ENCODE results near the gene HNRNPF. TPM values are rescaled to one million over a fixed set of nuclear protein-coding genes. Genes with fewer than 3 reads are reported as not detected.
A peak's percentile ranks its signal among the peaks of the same experiment; 100 is the strongest.

HNRNPF gene
- total and polyA plus RNA-seq, 4 donors = 64.5 to 150 (median 113) TPM

DNA sequence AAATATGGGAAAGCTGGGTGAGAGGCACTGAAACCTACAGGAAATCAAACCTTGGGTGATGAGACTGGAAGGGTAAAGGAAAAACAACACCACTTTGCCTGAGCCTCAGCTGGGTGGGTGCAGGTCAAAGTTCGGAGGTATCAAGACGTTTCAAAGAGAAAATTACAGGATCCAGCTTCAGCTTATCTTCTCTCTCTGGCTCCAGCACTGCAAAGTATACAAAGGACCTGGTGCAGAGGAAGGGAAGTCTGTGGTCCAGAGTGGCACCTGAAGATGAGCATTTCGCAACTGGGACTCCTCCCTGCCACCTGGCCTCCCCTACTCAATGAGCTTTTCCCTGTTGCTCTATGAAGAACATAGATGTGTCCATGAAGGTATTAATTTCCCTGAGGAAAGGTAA lies 44.0 kb downstream of the HNRNPF start:
- H3K27me3 ChIP-seq (ENCODE audit: control insufficient read depth in 4 of 4, insufficient read depth in 4 of 4, low read length in 3 of 4) = no peaks in the 10 kb centered on the region
- WGBS = 65% methylated on average over 3 of the region's 3 CpGs
- H3K36me3 ChIP-seq (ENCODE audit: control insufficient read depth in 4 of 4, insufficient read depth in 3 of 4, low read depth in 1 of 4, low read length in 3 of 4) = no peaks in the 10 kb centered on the region
- no peaks in the 10 kb centered on the region for H3K9me3 ChIP-seq (ENCODE audit: control insufficient read depth in 4 of 4, low read length in 3 of 4)
- H3K4me3 ChIP-seq (ENCODE audit: low read depth in 1 of 3, low read length in 3 of 3) = no peak overlapping the region
- DNase-seq (ENCODE audit: low spot score) = no peak
- TF ChIP-seq RXRA (IDR thresholded peaks at IDR 0.05) = no peak
- no peak overlapping the region for H3K27ac ChIP-seq (ENCODE audit: low read depth in 1 of 2, low read length in 2 of 2)
- peaks cover 0 to 12% (median 4%) of the 10 kb centered on the region in 4 donors for H3K4me1 ChIP-seq (ENCODE audit: control insufficient read depth in 4 of 4, insufficient read depth in 4 of 4, low read length in 3 of 4)
- H3K9ac ChIP-seq (ENCODE audit: low read depth in 1 of 2, low read length in 2 of 2) = no peak overlapping the region

DNA sequence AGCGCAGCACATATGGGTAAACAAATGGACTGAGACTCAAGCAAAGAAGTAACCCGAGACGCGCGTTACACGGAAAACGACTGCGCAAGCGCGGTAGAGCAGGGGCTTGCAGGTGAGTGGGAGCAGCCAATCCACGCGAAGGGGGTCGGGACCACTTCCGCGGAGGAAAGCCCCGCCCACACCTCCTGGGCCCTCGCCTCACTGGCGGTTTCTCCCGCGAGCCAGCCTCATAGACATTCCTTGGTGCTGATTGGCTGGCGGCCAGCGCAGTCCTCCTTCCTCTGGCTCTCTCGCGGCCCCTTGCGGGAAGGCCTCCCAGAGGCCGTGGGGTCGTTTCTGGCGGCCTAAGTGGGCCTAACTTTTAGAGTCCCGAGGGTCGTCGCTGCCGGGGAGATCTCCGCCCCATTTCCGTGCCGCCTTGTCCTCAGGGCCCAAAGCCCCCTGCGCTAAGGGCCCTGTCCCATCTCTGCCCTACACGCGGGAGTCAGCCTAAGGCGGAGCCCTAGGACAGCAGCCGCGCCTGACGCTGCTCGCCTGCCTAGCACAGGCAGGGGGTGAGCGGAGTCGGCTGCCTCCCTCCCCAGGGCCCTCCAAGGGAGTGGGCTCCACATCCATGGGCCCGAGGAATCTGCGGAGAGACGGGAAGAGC lies 46.7 kb downstream of the HNRNPF start:
- WGBS = 7% methylated on average over 48 of the region's 48 CpGs
- H3K27ac ChIP-seq (ENCODE audit: low read depth in 1 of 2, low read length in 2 of 2) = peak overlapping the region in 1 of 2 donors; percentile 50
- no peaks in the 10 kb centered on the region for H3K36me3 ChIP-seq (ENCODE audit: control insufficient read depth in 4 of 4, insufficient read depth in 3 of 4, low read depth in 1 of 4, low read length in 3 of 4)
- H3K9me3 ChIP-seq (ENCODE audit: control insufficient read depth in 4 of 4, low read length in 3 of 4) = no peaks in the 10 kb centered on the region
- peaks cover 0 to 12% (median 4%) of the 10 kb centered on the region in 4 donors for H3K4me1 ChIP-seq (ENCODE audit: control insufficient read depth in 4 of 4, insufficient read depth in 4 of 4, low read length in 3 of 4)
- H3K4me3 ChIP-seq (ENCODE audit: low read depth in 1 of 3, low read length in 3 of 3) = peak overlapping the region; percentile 38 to 58 (median 46)
- TF ChIP-seq NR2F2 (IDR thresholded peaks at IDR 0.05) = no peak
- TF ChIP-seq HNF4A (conservative IDR thresholded peaks at IDR 0.05) = no peak
- no peak for TF ChIP-seq TAF1 (conservative IDR thresholded peaks at IDR 0.05)
- TF ChIP-seq SP1 (IDR thresholded peaks at IDR 0.05) = peak; percentile 58
- no peak for TF ChIP-seq JUND (IDR thresholded peaks at IDR 0.05)
- TF ChIP-seq HNF4G (IDR thresholded peaks at IDR 0.05) = no peak
- TF ChIP-seq, protein P1, sequence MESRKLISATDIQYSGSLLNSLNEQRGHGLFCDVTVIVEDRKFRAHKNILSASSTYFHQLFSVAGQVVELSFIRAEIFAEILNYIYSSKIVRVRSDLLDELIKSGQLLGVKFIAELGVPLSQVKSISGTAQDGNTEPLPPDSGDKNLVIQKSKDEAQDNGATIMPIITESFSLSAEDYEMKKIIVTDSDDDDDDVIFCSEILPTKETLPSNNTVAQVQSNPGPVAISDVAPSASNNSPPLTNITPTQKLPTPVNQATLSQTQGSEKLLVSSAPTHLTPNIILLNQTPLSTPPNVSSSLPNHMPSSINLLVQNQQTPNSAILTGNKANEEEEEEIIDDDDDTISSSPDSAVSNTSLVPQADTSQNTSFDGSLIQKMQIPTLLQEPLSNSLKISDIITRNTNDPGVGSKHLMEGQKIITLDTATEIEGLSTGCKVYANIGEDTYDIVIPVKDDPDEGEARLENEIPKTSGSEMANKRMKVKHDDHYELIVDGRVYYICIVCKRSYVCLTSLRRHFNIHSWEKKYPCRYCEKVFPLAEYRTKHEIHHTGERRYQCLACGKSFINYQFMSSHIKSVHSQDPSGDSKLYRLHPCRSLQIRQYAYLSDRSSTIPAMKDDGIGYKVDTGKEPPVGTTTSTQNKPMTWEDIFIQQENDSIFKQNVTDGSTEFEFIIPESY (IDR thresholded peaks at IDR 0.05) = no peak
- no peak for TF ChIP-seq RXRA (IDR thresholded peaks at IDR 0.05)
- TF ChIP-seq EGR1 (IDR thresholded peaks at IDR 0.05; ENCODE audit: low read depth in 2 of 2) = no peak
- TF ChIP-seq, protein P2, sequence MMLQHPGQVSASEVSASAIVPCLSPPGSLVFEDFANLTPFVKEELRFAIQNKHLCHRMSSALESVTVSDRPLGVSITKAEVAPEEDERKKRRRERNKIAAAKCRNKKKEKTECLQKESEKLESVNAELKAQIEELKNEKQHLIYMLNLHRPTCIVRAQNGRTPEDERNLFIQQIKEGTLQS (IDR thresholded peaks at IDR 0.05) = no peak
- peak in 1 of 2 donors; percentile 38 for TF ChIP-seq GABPA (IDR thresholded peaks at IDR 0.05 in 1 of 2, conservative IDR thresholded peaks at IDR 0.05 in 1 of 2)
- no peak for TF ChIP-seq FOXA2 (IDR thresholded peaks at IDR 0.05)
- TF ChIP-seq YY1 (IDR thresholded peaks at IDR 0.05) = peak; percentile 34
- TF ChIP-seq RAD21 (IDR thresholded peaks at IDR 0.05) = peak; percentile 25 to 57
- TF ChIP-seq, protein P3, sequence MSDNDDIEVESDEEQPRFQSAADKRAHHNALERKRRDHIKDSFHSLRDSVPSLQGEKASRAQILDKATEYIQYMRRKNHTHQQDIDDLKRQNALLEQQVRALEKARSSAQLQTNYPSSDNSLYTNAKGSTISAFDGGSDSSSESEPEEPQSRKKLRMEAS (IDR thresholded peaks at IDR 0.05) = peak; percentile 32
- peak overlapping the region; percentile 42 to 49 for H3K9ac ChIP-seq (ENCODE audit: low read depth in 1 of 2, low read length in 2 of 2)
- H3K27me3 ChIP-seq (ENCODE audit: control insufficient read depth in 4 of 4, insufficient read depth in 4 of 4, low read length in 3 of 4) = no peaks in the 10 kb centered on the region
- DNase-seq (ENCODE audit: low spot score) = peak; percentile 95

DNA sequence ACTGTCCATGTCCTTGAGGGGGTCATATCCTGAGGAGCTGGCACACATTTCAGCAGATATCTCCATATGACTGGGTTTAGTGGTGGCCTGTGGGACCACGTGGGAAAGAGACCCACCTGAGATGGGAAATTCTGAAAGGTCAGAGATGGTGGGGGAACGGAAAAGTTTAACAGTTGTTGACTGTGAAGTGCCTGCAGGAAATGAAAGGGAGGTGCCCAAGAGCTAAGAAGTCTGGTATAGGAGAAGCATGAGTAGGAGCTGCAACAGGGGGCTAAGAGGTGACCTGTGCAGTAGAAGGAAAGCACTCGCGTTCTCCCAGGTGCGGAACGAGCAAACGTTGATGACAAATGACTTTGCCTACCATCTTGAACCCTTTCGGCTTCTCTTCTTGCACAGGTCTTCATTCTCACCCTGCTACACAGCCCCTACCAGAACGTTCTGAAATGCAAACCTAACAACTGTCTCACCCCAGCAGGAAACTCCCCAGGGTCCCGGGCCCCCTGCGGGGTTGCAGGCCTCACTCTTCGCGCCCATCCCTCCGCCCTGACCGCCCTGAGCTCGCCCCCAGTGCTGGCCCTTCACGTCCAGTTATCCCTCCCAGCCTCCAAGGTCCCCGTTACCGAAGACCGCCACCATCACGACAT lies 47.3 kb downstream of the HNRNPF start:
- no peaks in the 10 kb centered on the region for H3K9me3 ChIP-seq (ENCODE audit: control insufficient read depth in 4 of 4, low read length in 3 of 4)
- H3K4me1 ChIP-seq (ENCODE audit: control insufficient read depth in 4 of 4, insufficient read depth in 4 of 4, low read length in 3 of 4) = peaks cover 0 to 12% (median 4%) of the 10 kb centered on the region in 4 donors
- H3K4me3 ChIP-seq (ENCODE audit: low read depth in 1 of 3, low read length in 3 of 3) = peak overlapping the region; percentile 38 to 58 (median 46)
- TF ChIP-seq TAF1 (conservative IDR thresholded peaks at IDR 0.05) (no peak), EGR1 (IDR thresholded peaks at IDR 0.05; ENCODE audit: low read depth in 2 of 2) (no peak), HNF4A (conservative IDR thresholded peaks at IDR 0.05) (no peak), HNF4G (IDR thresholded peaks at IDR 0.05) (no peak), NR2F2 (IDR thresholded peaks at IDR 0.05) (no peak), FOXA1 (IDR thresholded peaks at IDR 0.05) (no peak), JUND (IDR thresholded peaks at IDR 0.05) (no peak), FOXA2 (IDR thresholded peaks at IDR 0.05) (no peak), GABPA (IDR thresholded peaks at IDR 0.05 in 1 of 2, conservative IDR thresholded peaks at IDR 0.05 in 1 of 2) (no peak)
- TF ChIP-seq, protein P4, sequence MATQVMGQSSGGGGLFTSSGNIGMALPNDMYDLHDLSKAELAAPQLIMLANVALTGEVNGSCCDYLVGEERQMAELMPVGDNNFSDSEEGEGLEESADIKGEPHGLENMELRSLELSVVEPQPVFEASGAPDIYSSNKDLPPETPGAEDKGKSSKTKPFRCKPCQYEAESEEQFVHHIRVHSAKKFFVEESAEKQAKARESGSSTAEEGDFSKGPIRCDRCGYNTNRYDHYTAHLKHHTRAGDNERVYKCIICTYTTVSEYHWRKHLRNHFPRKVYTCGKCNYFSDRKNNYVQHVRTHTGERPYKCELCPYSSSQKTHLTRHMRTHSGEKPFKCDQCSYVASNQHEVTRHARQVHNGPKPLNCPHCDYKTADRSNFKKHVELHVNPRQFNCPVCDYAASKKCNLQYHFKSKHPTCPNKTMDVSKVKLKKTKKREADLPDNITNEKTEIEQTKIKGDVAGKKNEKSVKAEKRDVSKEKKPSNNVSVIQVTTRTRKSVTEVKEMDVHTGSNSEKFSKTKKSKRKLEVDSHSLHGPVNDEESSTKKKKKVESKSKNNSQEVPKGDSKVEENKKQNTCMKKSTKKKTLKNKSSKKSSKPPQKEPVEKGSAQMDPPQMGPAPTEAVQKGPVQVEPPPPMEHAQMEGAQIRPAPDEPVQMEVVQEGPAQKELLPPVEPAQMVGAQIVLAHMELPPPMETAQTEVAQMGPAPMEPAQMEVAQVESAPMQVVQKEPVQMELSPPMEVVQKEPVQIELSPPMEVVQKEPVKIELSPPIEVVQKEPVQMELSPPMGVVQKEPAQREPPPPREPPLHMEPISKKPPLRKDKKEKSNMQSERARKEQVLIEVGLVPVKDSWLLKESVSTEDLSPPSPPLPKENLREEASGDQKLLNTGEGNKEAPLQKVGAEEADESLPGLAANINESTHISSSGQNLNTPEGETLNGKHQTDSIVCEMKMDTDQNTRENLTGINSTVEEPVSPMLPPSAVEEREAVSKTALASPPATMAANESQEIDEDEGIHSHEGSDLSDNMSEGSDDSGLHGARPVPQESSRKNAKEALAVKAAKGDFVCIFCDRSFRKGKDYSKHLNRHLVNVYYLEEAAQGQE (IDR thresholded peaks at IDR 0.05) = no peak
- no peak for DNase-seq (ENCODE audit: low spot score)
- H3K27ac ChIP-seq (ENCODE audit: low read depth in 1 of 2, low read length in 2 of 2) = no peak overlapping the region
- peak overlapping the region; percentile 5 to 11 for H3K9ac ChIP-seq (ENCODE audit: low read depth in 1 of 2, low read length in 2 of 2)
- no peaks in the 10 kb centered on the region for H3K27me3 ChIP-seq (ENCODE audit: control insufficient read depth in 4 of 4, insufficient read depth in 4 of 4, low read length in 3 of 4)
- WGBS = 32% methylated on average over 21 of the region's 21 CpGs
- no peaks in the 10 kb centered on the region for H3K36me3 ChIP-seq (ENCODE audit: control insufficient read depth in 4 of 4, insufficient read depth in 3 of 4, low read depth in 1 of 4, low read length in 3 of 4)
